ENCODE data around the gene PTPA.

GRCh38 chr9:129137292-129138143 is 26.3 kb downstream of the PTPA start:
- TF ChIP-seq POLR2A (IDR thresholded peaks at IDR 0.05; ENCODE audit: low read length) (no peak), GATA1 (IDR thresholded peaks at IDR 0.05; ENCODE audit: low read depth, low read length) (no peak)
